Muscle of arm (tissue), 14 donors: ENCODE measurements around the gene PRDM12. TPM values are rescaled to one million over a fixed set of nuclear protein-coding genes. Genes with fewer than 3 reads are reported as not detected.

Source experiments
- DNase-seq: peaks from one replicate; pipeline ENCODE4 v3.0.0-alpha.2; 2013
- long read RNA-seq, 11 donors: transcript quantifications; one replicate each; lab custom pipeline, GENCODE V29; 2026
- polyA plus RNA-seq, 12 donors: library from polyadenylated mRNA; unstranded; fragments of 120-200 nt; gene quantifications; one replicate each; pipeline ENCODE4 v1.2.1, GENCODE V29; 2013; ENCODE audit not compliant: insufficient read length in 12 of 12

PRDM12 gene
- not detected for polyA plus RNA-seq
- long read RNA-seq, donor 1 = 0 reads
- long read RNA-seq, donor 2 = 0 reads
- long read RNA-seq, donor 3 = 0 reads
- long read RNA-seq, donor 4 = 0 reads
- long read RNA-seq, donor 5 = 0 reads
- long read RNA-seq, donor 6 = 0 reads
- long read RNA-seq, donor 7 = 0 reads
- long read RNA-seq, donor 8 = 0 reads
- long read RNA-seq, donor 9 = 0 reads
- long read RNA-seq, donor 10 = 0 reads
- long read RNA-seq, donor 11 = 0 reads

DNA sequence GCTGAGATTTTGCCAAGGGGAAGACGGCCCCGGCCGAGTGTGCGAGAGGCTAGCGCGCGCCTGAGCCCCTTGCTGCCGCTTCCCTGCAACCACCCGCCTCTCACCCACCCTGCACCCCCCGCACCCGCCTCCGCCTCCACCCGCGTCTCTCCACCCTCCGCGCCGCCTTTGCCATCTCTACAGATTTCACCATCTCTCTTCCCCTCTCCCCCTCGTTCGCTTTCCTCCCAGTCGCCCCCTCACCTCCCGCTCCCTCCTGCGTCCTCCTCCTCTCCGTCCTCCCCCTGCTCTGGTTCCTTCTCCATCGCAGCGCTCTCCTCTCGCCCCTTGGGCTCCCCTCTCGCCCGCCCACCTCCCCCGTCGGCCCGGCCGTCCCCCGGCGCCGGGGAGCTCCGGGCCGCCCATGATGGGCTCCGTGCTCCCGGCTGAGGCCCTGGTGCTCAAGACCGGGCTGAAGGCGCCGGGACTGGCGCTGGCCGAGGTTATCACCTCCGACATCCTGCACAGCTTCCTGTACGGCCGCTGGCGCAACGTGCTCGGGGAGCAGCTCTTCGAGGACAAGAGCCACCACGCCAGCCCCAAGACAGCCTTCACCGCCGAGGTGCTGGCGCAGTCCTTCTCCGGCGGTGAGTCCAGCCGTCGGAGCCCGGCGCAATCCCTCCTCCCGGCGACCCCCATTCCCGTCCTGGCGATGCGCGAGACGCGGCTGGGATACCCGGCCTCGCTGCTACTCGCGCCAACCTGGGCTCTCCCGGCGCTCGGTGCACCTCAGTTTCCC lies at the start of gene PRDM12:
Gene PRDM12, plus strand, starts transcription at position 344 of the 778 bp plus-strand sequence. Its CDS starts 60 bp downstream, at position 404.
- no peak for DNase-seq

GRCh38 chr9:130616451-130616850 lies 47.9 kb upstream of the PRDM12 start:
- no peak for DNase-seq

- DNase-seq = no peak
Observed at GRCh38 chr9:130623466-130623865, 40.9 kb upstream of the PRDM12 start.

DNA sequence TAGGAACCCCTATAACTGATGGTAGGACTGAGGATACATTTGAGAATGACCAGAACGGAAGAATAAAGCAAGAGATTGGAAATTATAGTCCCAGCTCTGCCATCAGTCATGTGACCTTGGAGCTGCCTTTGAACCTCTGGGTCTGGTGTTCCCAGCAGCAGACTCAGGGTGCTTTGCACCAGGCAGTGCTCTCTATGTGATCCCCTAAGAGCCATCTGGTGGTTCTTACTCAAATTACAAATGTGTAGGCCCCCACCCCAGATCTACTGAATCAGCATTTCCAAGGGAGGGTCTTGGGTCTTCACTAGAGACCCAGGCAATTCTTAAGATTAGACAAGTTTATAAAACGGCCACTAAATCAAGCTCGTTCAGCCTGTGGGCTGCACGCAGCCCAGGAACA lies 40.2 kb upstream of the PRDM12 start:
- no peak for DNase-seq

DNA sequence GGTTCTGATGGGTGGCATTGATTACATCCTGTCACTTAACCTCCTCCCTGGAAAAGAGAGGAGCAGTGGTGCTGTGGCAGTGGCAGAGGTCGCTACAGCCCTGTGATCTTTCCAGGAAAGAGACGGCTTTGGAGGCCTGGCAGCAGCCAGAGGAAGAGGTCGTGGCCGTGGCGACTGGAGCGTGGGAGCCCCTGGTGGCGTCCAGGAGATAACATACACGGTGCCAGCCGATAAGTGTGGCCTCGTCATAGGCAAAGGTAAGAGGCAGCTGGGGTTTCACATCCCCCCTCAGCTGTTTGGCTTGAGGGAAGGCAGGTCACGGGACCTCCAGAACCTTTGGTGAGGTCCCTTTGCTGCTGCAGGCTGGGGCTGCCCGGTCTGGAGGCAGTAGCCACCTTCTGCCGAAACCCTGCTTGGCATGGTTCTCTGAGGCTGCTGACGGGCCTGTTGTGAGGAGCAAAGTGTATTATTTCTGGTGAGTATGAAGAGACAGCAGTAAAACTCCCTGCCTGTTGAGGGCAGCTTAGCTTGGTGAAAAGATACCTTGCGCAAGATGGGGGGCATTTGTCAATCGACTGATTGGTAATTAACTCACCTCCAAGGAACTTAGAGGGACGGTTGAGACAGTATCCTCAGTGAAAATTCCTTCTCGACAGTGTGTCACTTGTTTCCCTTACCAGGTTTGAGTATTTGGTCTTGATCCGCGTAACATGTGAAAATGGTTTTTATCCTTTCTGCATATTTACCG lies 38.0 kb upstream of the PRDM12 start:
- DNase-seq = no peak

- no peak for DNase-seq
Observed at GRCh38 chr9:130627051-130627450, 37.3 kb upstream of the PRDM12 start.

- DNase-seq = no peak
Observed at GRCh38 chr9:130627896-130628792, 36.2 kb upstream of the PRDM12 start.

- DNase-seq = no peak
Observed at GRCh38 chr9:130629443-130630070, 34.8 kb upstream of the PRDM12 start.

GRCh38 chr9:130630071-130630450 lies 34.3 kb upstream of the PRDM12 start:
- DNase-seq = no peak

GRCh38 chr9:130630506-130631330 lies 33.7 kb upstream of the PRDM12 start:
- DNase-seq = no peak

DNA sequence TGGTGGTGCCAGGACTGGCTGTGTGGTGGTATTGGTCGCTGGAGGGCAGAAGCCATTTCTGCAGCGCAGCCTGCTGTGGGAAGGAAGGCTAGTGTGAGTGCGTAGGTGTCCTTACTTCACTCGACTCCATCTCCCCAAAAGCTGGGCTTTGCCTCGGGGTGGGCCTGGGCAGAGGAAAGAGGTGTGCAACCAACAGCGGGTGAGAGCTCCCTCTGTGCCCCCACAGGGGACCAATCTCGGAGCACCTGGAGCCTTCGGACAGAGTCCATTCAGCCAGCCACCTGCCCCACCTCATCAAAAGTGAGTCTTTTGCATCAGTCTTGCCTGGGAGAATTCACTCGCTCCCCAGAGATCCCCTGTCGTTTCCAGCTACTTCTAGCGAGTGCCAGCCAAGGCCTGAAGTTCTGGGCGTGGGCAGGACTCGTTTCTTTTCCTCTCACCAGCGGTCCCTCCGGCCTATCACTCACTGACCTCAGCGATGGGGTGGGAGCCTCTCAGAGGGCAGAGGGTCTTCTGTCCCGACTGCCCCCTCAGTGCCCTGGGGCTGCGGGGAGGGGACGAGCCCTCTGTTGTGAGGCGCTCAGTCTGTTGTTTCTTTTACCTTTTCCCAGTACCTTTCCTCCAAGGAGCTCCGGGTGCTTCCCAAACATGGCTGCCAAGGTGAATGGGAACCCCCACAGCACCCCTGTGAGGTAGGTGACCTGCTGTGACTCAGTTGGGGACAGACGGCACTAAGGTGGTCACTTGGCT lies 32.9 kb upstream of the PRDM12 start:
- DNase-seq = no peak

DNA sequence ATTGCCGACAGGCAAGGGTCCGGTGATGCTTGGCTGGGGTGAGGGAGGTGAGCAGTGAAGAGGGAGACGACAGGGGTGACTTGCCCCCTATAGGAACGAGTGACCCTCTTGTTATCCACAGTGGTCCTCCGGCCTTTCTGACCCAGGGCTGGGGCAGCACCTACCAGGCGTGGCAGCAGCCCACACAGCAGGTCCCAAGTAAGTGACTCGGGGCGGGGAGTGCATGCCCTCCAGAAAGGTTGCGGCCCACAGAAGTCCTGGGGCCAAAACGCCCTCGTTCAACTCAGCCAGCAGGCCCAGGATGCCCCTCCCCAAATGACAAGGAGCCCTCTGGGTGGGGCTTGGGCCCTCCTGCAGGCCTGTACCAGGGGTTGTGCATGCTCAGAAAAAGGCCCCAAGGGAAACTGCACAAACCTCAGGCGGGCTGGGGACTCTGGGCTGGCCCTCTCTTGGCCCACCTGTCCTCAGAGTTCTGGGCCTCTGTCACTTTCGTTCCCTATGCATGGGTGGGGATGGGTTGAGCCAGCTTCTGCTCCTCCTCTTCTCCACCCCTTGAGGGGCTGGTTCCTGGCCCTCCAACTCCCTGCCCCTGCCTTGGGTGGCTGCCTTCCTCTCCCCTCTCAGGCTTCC lies 32.2 kb upstream of the PRDM12 start:
- no peak for DNase-seq

GRCh38 chr9:130632841-130633240 lies 31.6 kb upstream of the PRDM12 start:
- DNase-seq = no peak

- DNase-seq = no peak
Observed at GRCh38 chr9:130633336-130634190, 30.8 kb upstream of the PRDM12 start.

DNA sequence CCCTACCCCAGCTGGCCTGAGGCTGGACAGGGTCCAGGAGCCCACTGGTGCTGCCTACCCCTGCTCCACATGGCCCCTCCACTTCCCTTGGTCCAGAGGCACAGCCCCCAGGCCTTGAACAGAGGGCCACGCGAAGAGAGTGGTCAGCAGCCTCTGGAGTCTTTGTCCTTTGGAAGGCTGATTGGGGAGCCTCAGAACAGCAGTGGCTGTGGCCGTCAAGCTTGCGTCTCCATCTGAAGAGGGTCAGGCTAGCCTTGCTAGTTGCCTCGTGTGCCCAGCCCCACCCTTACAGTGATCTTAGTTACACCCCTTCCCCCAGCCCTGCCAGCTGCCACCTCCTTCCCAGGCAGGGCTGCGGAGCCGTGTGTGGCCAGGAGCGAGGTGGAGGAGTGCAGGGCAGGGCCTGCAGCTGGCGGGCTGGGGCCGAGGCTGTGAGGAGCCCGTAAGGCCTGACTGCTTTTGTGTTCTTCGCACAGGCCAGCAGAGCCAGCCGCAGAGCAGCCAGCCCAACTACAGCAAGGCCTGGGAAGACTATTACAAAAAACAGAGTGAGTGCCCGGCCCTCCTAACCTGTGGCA lies 30.1 kb upstream of the PRDM12 start:
- DNase-seq = no peak

DNA sequence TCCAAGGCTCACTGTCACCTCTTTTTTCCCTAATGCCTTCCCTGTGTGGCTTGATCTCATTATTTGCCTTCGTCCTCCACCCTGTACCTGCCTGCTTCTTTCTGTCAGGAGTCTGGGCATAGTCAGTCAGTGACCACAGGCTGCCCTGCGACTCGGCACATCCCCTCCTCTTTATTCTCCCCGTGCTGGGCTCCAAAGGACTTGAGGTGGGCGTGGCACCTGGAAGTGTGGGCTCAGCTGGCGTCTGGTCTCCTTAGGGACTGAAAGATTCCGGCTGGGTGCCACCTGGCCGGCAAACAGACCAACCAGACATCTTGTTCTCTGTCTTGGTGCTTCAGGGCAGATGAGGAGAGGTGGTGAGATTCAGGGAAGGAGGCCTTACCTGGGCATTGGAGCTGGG lies 29.6 kb upstream of the PRDM12 start:
- DNase-seq = no peak

DNA sequence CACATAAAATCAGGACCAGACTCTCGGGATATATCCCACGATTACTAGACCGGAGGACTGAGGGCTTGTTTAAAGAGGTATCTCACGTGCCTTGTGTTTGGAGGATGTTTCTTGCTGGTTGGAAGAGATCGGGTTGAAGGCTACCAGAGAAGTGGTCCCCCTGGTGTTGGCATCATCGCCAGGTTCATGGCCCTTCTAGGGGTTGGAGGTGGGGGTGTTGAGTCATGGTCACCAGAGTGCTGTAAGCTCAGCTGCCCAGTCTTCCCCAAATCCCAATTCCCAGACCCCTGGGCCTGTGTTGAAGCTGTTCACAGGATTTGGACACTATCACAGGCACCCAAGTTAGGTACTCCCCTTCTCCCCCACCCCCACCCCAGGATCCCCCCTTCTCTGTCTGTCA lies 29.1 kb upstream of the PRDM12 start:
- DNase-seq = no peak
